ENCODE measurements around the gene PRDX5.

Gene PRDX5

GRCh38 chr11:64351136-64351631, 33.3 kb downstream of the PRDX5 start:
- no peak for DNase-seq

DNA sequence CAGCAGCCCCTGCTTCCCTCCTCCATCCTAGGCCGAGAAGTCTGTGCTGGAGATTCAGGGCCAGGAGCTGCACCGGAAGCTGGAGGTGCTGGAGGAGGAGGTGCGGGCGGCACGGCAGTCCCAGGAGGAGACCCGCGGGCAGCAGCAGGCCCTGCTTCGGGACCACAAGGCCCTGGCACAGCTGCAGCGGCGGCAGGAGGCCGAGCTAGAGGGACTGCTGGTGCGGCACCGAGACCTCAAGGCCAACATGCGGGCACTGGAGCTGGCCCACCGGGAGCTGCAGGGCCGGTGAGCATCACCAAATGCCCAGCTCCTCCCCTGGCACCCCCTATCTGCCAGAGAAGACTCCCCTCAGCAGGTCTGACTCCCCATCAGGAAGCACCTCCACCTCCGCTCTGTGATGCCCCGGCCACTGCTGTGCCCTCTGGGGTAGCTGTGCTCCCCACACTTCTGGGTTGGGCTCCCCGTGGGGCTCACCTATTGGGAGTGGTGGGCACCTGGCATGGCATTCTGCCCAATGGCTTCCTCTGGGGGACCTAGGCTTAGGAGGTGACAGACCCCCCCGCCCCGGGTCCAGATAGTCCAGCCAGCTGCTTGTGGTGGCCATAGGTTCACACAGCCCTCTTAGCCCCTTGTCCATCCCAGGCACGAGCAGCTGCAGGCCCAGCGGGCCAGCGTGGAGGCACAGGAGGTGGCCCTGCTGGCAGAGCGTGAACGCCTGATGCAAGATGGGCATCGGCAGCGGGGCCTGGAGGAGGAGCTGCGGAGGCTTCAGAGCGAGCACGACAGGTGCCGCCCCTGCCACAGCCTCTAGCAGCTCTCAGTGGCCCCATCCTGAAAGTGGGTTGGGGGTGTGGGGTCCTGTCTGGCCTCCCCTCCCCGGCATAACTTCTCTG, 34.4 kb downstream of the PRDX5 start:
- DNase-seq = no peak

GRCh38 chr11:64352995-64353714, 35.2 kb downstream of the PRDX5 start:
- DNase-seq = no peak

DNA sequence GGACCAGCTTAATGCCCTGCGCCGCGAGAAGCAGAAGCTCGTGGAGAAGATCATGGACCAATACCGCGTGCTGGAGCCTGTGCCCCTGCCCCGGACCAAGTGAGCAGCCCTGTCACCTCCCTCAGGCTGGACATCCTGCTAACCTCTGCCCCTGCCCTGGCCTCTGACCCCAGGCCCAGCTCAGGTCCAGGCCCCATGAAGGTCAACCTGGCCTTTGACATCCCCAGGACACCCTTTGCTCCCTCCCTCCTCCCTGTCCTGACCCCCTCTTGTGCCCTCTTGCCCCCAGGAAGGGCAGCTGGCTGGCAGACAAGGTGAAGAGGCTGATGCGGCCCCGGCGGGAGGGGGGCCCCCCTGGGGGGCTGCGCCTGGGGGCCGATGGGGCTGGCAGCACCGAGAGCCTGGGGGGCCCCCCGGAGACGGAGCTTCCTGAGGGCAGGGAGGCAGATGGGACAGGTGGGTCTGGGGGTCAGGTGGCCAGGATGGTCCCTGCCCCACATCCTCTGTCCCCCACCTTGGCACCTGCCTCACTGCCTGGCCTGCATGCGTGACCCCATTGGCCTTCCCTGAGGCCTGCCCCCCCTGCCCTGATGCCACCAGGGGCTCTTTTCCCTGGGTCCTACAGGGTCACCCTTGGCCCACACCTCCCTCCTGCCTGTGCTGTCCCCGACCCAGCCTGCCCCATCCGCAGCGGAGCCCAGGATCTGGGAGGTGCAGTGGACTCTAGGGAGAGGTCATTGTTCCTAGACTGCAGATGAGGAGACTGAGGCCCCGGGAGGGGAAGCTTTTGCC, 36.0 kb downstream of the PRDX5 start:
- DNase-seq = no peak

DNA sequence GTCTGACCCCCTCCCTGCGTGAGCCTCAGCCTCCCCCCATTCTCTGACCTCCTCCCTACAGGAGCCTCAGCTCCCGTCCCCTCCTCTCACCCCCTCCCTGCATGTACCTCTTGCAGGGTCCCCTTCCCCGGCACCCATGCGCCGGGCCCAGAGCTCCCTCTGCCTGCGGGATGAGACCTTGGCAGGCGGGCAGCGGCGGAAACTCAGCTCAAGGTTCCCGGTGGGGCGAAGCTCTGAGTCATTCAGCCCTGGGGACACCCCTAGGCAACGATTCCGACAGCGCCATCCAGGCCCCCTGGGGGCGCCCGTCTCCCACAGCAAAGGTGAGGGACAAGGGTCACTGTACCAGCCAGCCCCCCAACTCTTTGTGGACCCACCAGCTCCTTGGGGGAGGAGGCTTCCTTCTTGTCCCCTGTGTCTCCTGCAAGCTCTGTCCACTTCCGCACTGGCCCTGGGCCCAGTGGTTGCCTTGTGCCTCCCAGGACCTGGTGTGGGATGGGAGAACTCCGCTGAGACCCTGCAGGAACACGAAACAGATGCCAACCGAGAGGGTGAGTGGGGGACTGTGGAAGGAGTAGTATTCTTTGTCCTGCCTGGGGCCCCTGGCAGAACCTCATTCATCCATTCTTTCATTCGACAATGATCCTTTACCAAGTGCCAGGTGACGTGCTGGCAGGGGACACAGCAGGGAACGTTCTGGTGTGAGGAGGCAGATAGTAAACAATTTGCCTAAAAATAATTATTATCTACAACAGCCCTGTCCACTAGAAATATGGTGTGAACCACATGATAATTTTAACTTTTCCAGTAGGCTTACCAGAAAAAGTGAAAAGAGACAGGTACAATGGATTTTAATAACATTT, 37.4 kb downstream of the PRDX5 start:
- DNase-seq = peak in 1 of 2 experiments; percentile 82

DNA sequence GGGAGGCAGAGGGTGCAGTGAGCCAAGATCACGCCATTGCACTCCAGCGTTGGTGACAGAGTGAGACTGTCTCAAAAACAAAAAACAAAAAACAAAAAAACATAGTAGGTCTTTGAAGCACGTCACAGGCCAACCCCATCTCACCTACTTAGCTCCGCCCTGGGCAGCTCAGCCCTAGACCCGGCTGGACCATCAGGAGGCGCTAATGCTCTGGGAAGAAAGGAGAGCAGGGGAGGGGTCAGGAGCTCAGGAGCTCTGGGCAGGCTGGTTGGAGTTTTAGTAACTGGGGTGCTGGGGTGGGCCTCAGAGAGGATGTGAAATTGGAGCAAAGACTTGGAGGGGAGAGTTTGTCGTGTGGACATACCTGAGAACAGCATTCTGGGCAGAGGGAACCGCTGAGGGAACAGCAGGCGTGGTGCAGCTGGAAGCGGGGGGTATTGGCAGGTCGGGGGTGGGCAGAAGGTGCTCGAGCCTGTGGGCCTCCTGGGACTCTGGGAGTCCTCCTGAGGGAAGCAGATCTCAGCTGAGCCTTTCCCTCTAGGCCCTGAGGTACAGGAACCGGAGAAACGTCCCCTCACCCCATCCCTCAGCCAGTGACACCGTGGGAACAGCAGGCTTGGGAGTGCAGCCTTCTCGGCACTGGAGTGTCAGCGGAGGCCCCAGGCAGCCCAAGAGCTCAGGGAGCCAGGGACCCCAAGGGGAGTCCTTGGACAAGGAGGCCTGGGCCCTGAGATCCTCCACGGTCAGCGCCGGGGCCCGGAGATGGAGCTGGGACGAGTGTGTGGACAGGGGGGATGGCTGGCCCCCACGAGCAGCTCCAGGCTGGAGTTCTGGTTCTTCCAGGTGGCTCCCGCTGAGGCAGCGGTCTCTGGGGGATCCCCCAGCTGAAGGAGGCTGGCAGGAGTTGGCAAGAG, 38.8 kb downstream of the PRDX5 start:
- DNase-seq = peak in 1 of 2 experiments; percentile 31

DNA sequence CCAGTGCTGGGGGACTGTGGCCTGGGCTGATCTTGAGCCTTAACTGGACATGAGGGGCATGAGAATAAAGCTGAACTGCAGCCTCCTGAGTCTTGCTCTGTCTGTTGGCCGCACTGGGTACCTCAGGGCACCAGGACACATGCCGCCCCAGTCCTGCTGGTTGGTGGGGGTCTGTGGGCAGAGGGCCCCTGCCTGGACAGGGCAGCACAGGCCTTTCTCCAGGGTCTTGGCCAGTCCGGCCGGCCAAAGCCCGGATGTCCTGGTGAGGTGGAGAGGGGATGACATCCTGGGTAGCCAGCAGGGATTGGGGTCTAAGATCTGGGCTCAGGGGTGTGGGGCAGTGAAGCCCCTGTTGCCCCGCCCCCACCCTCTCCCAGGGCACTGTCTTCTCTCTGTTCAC, 39.5 kb downstream of the PRDX5 start:
- DNase-seq = no peak

DNA sequence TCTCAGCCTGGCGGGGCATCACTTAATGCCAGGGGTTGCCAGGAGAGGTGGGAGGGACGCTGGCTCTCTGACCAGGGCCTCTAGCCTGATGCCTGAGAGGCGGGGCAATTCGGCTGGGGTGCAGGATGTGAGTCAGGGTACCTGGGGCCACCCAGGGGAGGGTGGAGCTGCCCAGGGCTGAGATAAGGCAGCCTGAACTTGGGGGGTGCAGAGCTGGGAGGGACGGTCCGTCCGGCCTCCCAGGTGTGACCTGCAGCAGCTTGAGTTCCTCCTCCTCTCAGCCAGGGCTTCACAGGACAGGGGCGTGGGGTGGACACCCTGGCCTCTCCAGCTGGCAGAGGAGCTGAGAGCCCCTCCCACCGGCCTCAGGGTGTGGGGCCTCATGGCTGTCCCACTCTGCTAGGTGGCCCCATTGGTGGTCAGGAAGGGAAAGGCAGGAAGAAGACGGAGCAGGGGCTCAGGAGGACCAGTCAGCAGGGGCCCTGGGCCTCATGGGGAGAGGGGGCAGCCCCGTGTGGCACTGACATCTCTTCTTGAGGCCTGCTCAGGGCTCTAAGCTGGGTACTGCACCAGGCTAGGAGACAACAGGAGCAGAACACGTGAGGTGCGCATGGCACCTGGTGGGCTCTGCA, 40.1 kb downstream of the PRDX5 start:
- DNase-seq = no peak

- no peak for DNase-seq
These were observed 40.6 kb downstream of the PRDX5 start for GRCh38 chr11:64358536-64358906.

DNA sequence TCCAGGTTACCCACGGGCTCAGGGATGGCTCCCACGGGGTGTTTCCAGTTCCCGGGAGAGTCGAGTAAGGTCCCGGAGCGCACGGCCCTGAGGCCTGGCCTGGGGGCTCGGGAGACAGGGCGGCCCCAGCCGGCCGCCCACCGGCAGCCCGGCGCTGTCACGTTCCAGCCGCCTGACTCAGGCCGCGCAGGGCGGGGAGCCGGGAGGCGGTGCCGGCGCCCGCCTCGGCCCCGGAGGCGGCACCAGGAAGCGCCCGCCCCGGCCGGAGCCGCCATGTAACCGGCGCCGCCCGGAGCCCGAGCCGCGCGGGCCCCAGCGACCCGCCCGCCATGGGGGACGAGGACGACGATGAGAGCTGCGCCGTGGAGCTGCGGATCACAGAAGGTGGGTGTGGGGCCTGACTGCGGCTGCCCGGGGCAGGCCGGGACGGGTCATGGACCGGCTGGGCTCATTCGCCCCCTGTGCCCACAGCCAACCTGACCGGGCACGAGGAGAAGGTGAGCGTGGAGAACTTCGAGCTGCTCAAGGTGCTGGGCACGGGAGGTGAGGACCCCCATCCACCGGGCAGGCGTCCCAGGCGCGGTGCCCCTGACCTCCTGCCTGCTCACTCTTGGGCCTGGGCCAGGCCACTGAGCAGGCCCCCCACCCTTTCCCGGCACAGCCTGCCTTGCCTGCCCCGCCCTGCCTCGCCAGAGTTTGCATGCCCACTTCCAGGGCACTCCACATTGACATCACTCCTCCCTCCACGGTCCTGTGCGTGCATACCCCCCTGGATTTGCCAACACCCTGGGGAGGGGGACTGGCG, 41.2 kb downstream of the PRDX5 start, which contains the start of gene RPS6KA4:
Gene RPS6KA4, plus strand, starts transcription at position 256 of the 805 bp plus-strand sequence. Its CDS starts 74 bp downstream, at position 330.
- no peak for DNase-seq

- no peak for DNase-seq
These were observed 42.0 kb downstream of the PRDX5 start for GRCh38 chr11:64359712-64360445.

GRCh38 chr11:64360448-64360921, 42.6 kb downstream of the PRDX5 start:
- DNase-seq = no peak

- DNase-seq = no peak
These were observed 43.7 kb downstream of the PRDX5 start for GRCh38 chr11:64361659-64362058.

- DNase-seq = no peak
These were observed 44.4 kb downstream of the PRDX5 start for GRCh38 chr11:64362339-64362738.

- no peak for DNase-seq
These were observed 46.5 kb downstream of the PRDX5 start for GRCh38 chr11:64364435-64364834.

- no peak for DNase-seq
These were observed 47.0 kb downstream of the PRDX5 start for GRCh38 chr11:64364911-64365310.

GRCh38 chr11:64366751-64367150, 48.8 kb downstream of the PRDX5 start:
- no peak for DNase-seq

DNA sequence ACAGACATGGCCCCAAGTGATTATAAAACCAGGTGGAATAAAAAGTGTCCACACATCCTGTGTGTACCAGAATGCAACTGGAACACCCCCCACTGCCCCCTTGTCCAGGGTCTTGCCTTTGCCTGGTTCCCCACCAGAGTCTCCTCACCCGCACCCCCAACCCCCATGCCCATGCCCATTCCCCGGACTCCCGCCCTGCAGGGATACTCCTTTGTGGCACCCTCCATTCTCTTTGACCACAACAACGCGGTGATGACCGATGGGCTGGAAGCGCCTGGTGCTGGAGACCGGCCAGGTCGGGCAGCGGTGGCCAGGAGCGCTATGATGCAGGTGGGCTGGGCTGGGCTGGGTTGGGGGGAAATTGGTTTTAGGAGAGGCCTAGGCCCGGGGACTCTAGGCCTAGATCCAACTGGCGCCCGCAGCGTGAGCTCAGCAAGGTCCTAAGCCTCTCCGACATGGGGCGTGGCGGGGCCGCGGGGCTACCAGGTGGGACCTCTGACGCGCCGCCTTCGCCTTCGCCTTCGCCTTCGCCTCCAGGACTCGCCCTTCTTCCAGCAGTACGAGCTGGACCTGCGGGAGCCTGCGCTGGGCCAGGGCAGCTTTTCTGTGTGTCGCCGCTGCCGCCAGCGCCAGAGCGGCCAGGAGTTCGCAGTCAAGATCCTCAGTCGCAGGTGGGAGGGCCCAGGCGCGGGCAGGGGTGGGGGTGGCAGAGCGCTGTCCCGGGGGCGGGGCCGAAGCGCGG, 50.2 kb downstream of the PRDX5 start:
- no peak for DNase-seq
